GM19238 (cell line): ENCODE results near the gene OR10K1.
"Not testable (repeated sequence)": the region's sequence is repeated elsewhere in the genome, so short reads cannot be mapped to it uniquely, and the experiment has no call there.

Source experiments
- DNase-seq: peaks from one replicate; pipeline ENCODE4 v3.0.0; 2011; ENCODE audit warnings: low spot score; ENCODE audit not compliant: insufficient read length

The OR10K1 gene

DNA sequence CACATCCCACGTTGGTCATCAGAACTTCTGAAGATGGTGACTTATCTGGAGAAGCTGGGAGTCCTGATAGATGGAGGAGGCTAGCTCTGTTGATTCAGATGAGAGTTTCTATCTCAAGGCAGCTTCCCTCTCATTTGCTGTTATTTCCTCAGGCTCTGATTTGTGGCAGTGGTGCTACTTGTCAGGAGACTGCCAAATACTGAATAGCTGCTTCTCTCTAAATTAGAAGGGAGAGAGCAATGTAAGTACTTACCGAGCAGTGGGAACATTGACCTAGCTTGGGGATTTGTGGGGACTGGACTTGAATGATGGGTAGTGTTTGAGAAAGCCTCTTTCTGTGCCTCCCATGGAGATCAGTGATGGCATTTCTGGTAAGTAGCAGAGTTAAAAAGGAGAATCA lies at the start of gene OR10K1:
Gene OR10K1, plus strand, starts transcription at position 301 of the 400 bp plus-strand sequence. CDS start 3,728 bp downstream, outside the sequence.
- DNase-seq = no peak

GRCh38 chr1:158414651-158415345 lies 46.8 kb upstream of the OR10K1 start:
- DNase-seq = no peak

DNA sequence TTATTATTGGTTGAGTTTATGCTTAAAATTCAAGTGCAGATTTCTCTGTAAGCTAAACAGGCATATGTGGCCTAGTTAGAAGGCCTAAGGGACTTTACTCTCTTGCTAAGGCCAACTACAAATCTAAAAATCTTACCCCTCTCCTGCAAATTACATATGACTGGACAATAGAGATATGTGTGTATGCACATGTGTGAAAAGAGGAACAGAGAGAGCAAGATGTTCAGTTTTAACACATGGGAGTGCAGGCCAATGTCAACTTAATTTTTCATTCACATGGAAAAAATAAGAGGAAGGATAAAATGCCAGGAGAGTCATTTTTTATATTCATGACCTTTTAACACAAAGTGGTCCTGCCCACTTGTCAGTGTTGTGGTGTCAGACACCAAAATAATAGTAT lies 44.0 kb upstream of the OR10K1 start:
- no peak for DNase-seq

GRCh38 chr1:158422212-158422611 lies 39.4 kb upstream of the OR10K1 start:
- no peak for DNase-seq

GRCh38 chr1:158425027-158425426 lies 36.6 kb upstream of the OR10K1 start:
- DNase-seq = no peak

- DNase-seq = no peak
Measured at GRCh38 chr1:158426137-158426536, 35.5 kb upstream of the OR10K1 start, which contains the start of gene OR10K2. Gene OR10K2, minus strand, starts transcription at chr1:158426237. Its CDS starts 5,371 bp downstream, at chr1:158420866.

DNA sequence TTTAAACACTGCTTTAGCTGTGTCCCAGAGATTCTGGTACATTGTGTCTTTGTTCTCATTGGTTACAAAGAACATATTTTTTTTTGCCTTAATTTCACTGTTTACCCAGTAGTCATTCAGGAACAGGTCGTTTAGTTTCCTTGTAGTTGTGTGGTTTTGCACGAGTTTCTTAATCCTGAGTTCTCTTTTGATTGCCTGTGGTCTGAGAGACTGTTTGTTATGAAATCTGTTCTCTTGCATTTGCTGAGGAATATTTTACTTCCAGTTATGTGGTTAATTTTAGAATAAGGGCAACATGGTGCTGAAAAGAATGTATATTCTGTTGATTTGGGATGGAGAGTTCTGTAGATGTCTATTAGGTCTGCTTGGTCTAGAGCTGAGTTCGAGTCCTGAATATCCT lies 31.5 kb upstream of the OR10K1 start:
- not testable (repeated sequence) for DNase-seq

GRCh38 chr1:158434741-158435140 lies 26.9 kb upstream of the OR10K1 start:
- no peak for DNase-seq

GRCh38 chr1:158445376-158445775 lies 16.3 kb upstream of the OR10K1 start:
- DNase-seq = no peak

GRCh38 chr1:158454537-158454936 lies 7.1 kb upstream of the OR10K1 start:
- no peak for DNase-seq

GRCh38 chr1:158457246-158457645 lies 4.4 kb upstream of the OR10K1 start:
- no peak for DNase-seq

- no peak for DNase-seq
Measured at GRCh38 chr1:158458263-158458662, 3.4 kb upstream of the OR10K1 start.

DNA sequence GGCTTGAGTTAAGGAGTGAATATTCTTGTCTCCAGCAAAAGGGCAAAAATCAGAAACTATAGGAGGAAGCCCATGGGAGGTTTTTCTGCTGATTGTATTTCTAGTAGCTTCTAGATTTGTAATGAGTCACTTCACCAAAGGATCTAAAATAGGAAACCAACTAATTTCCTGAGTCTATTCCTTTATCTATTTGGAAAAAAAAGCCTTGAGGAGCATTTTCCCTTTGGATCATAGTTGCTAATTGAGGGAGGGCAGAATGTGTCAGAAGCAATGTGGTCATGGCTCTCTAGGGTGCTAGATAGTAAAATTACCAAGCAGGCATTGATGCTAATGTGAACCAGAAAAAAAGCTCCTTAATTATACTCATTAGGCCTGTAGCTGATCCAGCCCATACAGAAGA lies 10.3 kb downstream of the OR10K1 start, which contains the start of gene OR10R2:
Gene OR10R2, plus strand, starts transcription at position 301 of the 400 bp plus-strand sequence. CDS start 106 bp downstream, outside the sequence.
- DNase-seq = no peak

DNA sequence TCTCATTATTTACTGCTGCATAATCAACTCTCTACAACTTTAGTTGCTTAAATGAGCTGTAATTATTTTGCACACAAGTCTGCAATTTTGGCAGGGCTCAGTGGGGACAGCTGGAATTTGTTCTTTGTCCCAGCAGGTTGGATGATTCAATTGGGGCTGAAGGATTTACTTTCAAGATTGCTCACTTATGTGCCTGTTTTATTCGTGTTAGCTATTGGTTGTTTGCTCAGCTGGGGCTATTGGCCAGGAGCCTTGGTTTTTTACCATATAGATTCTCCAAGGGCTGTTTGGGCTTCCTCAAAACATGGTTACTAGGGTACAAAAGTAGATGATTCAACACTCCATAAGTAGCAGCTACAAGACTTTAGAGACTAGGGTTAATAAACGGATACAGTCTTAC lies 23.8 kb downstream of the OR10K1 start:
- DNase-seq = no peak

GRCh38 chr1:158491316-158491715 lies 29.7 kb downstream of the OR10K1 start:
- no peak for DNase-seq

GRCh38 chr1:158493054-158493453 lies 31.4 kb downstream of the OR10K1 start:
- DNase-seq = no peak

DNA sequence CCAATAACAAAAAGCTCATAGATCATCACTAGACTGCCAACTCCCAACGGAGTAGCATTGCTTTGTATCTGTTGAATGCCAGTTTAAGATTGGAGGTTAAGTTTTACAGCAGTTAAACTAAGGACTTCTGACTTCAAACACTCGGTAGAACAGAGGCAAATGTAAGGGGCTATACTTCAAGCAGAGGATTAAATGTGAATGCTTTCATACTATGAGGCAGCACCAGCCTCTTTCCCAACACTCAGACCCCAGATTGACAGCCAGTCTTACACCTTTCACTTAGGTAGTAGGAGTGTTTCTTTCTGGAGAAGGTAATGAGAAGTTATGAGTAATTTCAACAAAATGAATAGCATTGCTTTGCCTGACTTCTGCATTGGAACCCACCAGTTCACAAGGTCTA lies 33.2 kb downstream of the OR10K1 start:
- no peak for DNase-seq

- no peak for DNase-seq
Measured at GRCh38 chr1:158496374-158496773, 34.7 kb downstream of the OR10K1 start.

DNA sequence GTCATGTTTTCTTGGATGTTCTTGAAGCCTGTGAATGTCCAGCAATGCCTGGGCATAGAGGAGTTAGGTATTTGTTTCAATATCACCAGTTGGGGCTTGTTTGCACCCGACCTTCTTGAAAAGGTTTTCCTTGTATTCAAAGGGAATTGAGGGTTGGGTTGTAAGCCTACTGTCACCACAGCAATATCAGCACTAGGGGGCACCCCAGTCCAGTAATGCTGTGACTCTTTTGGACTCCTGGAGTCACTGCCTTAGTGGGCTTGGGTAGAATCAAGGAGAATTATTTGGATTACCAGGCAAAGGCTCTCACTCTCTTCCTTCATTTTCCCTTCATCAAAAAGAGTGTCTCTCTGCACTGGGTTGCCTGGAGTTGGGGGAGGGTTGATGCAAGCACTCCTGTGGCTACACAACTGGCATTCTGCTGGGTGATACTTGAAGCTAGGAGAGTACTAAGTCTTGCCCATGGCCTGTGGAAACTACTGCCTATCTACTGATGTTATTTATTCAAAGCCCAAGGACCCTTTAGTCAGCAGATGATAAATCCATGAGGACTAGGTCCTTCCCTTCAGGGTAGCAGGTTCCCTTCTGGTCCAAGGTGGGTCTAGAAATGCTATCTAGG lies 44.8 kb downstream of the OR10K1 start:
- DNase-seq = no peak

DNA sequence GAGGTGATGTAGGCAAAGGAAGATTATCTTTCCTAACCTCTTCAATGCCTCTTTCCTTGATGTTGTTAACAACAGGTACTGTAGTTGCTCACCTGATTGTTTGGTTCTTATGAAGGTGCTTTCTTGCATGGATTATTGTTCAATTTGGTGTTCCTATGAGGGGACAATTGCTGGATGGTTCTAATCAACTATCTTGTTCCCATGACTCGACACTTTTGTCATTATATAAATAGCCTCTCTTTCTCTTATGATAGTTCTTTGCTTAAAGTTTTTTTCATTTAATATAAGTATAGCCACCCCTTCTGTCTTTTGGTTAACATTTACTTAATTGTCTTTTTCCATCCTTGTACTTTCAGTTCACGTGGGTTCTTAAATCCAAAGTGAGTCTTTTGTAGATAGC lies 45.9 kb downstream of the OR10K1 start:
- no peak for DNase-seq

- no peak for DNase-seq
Measured at GRCh38 chr1:158509471-158510156, 48.0 kb downstream of the OR10K1 start.

GRCh38 chr1:158516966-158517365 lies 55.3 kb downstream of the OR10K1 start:
- no peak for DNase-seq
